Activated CD8-positive, alpha-beta memory T cell treated with anti-CD3 and anti-CD28 coated beads, Interleukin-2, amount 50 U/mL, for 24 hours (primary cell): Measurements from ENCODE around the gene PTPN13.

ENCODE experiments used
- DNase-seq: peaks from one replicate; pipeline ENCODE4 v3.0.0-alpha.2; 2020; ENCODE audit errors: extremely low read depth

PTPN13 gene

GRCh38 chr4:86819561-86819960 lies 225.4 kb downstream of the PTPN13 start:
- no peak for DNase-seq

DNA sequence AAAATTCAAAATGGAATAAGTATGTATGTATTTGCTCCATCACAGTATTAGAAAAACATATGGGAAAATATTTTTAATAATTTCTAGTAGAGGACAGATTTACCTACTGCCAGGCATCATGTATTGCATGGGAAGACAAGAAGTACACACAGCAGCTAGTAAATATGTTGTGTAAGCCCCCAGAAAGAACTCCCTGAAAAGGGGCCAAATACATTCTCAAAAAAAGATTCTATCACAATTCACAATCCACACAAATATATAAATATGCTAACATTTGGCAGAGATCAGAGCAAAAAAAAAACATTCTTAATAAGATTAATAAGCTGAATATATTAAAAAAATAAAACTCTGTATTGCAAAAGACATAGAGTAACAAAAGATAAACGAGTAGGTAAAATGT lies 227.0 kb downstream of the PTPN13 start:
- no peak for DNase-seq

DNA sequence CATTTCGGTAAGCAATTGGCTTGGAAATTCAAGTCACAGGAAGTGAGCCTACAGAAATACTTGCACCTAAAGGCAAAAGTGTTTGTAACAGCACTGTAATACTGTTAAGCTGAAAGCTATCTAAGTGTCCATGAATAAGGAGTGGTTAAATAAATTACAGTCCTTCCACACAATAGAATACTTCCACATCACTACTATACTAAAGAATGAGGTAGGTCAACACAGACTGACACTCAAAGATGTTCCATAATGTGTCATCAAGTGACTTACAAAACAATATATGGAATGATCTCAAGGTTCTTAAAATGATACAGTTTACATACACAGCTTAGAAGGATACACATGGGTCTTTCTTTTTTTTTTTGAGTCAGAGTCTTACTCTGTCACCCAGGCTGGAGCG lies 228.0 kb downstream of the PTPN13 start:
- no peak for DNase-seq

GRCh38 chr4:86825511-86825910 lies 231.4 kb downstream of the PTPN13 start:
- no peak for DNase-seq

DNA sequence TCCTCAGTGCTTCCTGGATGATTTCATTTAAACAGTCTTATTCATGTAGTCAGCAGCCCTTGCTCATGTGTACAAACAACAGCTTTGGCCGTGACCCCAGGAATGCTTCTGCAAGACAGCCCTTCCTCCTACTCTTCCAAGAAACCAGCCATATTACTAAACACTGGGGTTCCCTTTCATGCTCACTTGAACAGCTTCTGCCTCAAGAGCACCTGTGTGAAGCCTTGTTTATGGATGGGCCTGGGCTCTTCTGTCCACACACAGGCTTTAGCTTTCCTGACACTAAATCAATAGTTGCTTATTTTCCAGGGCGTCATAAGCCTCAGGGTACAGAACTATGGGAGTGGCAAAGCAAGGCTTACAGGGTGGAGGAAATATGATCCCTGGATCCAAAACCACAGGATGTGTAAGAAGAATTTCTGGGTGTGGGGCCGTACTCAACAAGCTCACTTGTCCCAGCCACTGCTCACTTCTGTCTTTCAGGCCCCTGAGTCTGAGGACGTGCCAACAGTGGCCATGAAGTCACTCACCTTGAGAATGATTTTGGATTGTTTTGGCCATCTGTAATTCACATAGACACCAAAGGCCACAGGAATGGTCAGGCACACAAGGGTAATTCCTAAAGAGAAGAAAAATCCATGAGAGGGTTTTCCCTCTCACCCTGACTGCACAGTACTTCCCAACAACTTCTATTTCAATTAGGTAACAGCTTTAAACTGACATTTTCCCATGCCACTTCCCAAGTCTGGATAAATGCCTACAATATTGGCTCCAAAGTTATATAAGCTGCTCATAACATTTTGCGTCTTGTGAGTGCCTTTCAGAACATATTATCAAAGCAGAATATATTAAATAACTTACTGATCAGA lies 237.4 kb downstream of the PTPN13 start:
- DNase-seq: no peak

DNA sequence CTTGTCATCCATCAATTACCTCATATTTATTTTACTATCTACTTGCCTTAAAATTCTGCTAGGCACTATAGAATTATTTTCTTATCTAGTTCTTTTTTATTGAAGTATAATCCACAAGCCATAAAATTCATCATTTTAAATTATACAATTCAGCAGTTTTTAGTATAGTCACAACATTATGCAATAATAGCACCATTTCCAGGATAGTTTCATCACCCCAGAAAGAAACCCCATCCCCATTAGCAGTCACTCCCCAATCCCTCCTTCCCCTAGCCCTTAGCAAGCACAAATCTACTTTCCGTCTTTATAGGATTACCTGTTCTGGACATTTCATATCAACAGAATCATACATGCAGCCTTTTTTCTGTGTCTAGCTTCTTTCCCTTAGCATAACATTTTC lies 239.5 kb downstream of the PTPN13 start:
- no peak for DNase-seq

DNA sequence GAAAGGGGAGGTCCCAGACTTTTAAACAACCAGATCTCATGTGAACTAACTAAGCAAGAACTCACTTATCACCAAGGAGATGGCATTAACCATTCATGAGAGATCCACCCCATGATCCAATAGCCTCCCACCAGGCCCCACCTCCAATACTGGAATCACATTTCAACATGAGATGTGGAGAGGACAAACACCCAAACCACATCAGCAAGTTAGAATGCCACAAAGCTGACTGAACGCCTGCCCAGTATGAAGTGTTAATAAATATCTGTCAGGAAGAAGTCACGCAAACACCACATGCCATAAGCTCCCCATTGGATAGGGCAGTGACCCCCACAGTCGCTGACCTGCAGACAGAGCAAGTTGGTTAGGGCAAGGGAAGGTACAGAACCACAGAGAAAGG lies 240.8 kb downstream of the PTPN13 start:
- no peak for DNase-seq

GRCh38 chr4:86835677-86836076 lies 241.6 kb downstream of the PTPN13 start:
- DNase-seq: no peak

DNA sequence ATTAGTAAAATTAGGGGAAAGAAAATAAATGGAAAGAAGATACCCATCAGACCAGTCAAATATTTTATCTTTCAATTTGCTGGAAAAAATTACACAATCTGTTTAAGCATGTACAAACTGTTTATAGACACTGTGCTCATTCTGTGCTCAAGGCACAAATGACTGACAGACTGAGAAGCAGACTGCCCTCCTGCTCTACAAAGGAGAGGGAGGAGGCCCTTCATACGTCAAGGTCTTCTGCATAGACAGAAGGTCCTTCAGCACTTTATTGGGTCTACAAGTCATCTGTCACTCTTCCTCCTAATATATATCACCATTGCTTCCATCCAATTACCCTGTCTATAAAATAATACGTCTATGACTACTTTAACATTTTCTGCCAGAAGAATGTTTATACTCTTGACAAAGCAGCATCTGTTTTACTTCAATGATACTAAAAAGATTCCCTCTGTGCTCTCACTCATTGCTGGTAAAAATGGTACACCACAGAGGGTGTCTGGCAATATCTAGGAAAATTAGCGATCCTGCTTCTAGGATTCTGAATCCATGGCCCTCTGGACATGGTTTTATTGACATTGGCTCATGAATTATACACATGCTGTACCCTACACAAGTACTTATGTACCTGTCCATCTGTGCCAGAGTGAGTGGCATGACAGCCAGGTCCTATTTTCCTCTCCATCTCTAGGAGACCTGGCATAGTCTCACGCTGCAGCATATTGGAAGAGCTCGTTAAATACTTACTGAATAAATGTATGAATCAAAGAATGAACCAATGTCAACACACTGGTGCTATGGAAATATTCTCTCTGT lies 243.8 kb downstream of the PTPN13 start:
- no peak for DNase-seq

DNA sequence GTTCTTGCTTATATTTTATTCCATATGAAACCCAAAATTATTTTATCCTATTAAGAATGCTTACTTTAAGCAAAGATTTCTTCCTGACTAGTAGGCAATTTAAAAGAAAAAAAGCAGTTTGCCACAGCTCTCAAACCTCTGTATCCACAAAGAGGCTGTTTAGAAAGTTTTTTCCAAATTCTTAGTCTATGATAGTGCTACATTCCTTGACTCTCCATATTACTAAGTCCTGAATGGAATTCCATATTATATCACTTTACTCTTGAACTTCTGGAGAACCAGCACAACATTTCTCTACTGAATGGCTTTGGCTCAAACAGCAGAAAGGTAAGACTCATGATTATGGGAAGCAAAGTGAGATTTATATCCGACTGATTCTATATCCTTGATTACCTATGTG lies 246.7 kb downstream of the PTPN13 start:
- no peak for DNase-seq

DNA sequence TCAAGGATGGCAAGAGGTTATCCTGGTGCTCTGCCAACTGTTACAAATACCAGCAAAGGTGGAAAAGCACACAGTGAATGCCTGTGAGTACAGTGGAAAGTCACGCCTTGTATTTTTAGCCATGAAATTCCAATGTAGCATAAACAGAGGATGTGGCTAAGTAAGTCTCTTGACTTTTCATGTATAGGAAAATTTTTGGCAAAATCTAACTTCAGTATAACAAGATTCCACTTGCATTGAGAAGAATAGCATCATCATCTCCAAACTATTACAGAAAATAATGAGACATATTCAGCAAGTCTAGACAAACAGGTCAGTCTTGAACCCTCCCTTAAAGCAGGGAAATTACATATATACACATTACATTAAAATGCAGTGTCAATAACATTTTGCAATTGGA lies 247.2 kb downstream of the PTPN13 start:
- no peak for DNase-seq

GRCh38 chr4:86845593-86845992 lies 251.5 kb downstream of the PTPN13 start:
- DNase-seq: no peak

GRCh38 chr4:86846921-86847320 lies 252.8 kb downstream of the PTPN13 start:
- no peak for DNase-seq

- DNase-seq: no peak
These were observed 253.5 kb downstream of the PTPN13 start for GRCh38 chr4:86847571-86847970.

- DNase-seq: no peak
These were observed 254.0 kb downstream of the PTPN13 start for GRCh38 chr4:86848136-86848535.

GRCh38 chr4:86848732-86849619 lies 254.9 kb downstream of the PTPN13 start, which contains the start of gene SLC10A6:
TSS of gene SLC10A6 (minus strand) at chr4:86849384. CDS start at chr4:86849115, 269 bp downstream.
- DNase-seq: no peak

DNA sequence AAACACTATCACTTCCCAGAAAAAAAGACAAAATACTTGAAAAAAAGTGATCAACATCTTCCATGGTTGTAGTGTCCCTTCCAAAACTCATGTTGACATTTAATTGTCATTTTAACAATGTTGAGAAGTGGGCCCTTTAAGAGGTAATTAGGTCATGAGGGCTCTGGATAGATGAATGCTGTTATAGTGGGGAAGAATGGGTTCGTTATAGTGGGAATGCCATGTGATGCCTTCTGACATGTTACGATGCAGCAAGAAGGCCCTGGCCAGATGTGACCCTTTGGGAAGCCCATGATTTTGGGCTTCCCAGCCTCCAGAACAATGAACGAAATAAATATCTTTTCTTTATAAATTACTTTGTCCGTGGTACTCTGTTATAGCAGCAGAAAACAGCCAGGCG lies 259.1 kb downstream of the PTPN13 start:
- DNase-seq: no peak

- DNase-seq: no peak
These were observed 261.5 kb downstream of the PTPN13 start for GRCh38 chr4:86855572-86855971.

DNA sequence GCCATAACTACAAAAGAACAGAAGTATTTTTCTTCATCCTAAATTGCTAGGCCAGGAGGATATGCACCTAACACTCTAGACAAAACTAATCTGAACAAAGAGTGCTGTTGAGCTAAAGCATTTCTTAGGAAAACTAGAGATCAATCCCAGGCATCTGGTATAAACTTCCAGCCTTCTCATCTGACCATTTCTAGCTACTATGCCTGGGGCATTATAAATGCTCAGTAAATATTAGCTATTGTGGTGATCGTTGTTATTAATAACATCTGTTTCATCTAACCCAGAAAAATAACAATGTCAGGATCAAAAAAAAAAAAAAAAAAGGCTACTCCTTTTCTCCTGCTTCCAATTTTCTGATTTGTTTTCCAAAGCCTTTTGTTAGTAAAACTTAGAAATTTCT lies 262.8 kb downstream of the PTPN13 start:
- DNase-seq: no peak

GRCh38 chr4:86857341-86858052 lies 263.4 kb downstream of the PTPN13 start:
- no peak for DNase-seq
